Fibroblast of peridontal ligament (primary cell): ENCODE results near the gene GDAP2.

Experiments
- DNase-seq: peaks from one replicate; pipeline ENCODE4 v3.0.0-alpha.2; 2010; ENCODE audit errors: extremely low read depth

GDAP2 gene

DNA sequence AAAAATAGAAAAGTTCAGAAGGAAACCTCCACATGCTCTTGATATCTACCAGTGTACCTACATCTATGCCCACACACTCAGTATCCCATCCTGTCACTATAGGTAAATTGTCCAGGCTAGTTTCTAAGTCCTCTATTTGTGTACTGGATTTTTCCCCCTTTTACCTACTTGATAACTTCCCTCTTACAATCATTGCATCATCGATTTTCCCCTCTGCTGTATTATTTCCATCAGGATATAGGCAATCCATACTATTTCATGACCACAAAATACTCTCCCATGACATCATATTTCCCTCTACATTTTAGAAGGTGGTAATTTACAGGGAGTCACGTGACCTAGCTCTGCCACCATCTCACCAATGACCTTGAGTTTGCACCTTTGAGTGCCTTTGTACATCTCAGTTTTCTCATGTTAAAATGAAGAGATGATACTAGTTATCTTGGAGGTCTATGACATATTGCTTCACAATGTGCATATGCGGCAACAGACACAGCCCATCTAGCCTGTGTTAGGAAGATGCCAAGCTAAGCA is 88.2 kb downstream of the GDAP2 start:
- DNase-seq: no peak

DNA sequence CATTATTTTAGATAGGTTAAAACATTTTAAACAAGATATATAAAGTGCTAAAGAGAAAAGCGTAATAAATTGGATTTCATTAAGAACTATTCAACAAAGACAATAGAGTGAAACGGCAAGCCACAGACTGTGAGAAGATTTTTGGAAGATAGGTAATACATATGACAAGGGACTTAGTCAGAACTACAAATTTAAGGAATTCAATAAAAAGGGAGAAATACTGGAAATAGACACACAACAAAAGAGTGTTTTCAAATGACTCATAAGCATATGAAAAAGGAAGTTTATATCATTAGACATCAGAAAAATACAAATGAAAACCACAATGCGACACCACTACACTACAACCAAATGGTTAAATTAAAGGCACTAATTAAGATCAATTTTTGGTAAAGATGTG is 90.5 kb downstream of the GDAP2 start:
- peak; percentile 63 for DNase-seq

DNA sequence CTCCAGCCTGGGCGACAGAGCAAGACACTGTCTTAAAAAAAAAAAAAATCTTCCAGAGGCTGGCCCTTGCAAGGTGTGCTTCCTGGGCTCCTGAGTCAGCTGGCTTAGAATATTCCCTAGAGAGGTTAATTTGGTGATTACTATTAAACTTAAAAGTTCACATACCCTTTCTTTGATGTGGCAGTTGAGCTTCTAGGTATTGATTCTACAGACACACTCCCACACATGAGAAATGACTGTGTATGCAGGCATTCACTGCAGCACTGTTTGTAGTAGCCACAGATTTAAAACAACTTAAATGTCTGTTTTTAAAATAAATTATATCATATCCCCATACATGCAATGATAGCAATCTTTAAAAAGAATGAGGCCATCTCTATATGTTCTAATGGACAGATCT is 93.4 kb downstream of the GDAP2 start:
- no peak for DNase-seq

DNA sequence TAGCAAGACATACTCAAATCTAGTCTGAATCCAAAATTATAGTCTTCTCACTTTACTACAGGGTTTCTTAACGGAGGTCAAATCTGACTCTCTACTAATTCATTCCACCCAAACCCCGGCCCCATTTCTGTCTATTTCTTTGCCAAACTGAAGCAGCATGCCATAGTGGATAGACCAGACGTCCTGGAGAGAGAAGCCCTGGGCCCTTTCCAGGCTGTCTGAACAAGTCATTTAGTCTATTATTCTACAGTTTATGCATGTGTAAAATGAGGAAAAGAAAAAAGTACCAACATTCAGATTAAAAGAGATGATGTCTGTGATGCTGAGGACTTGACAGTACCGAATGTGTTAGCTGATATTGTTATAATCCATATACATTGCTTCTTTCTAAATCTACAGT is 95.0 kb downstream of the GDAP2 start:
- DNase-seq: no peak

DNA sequence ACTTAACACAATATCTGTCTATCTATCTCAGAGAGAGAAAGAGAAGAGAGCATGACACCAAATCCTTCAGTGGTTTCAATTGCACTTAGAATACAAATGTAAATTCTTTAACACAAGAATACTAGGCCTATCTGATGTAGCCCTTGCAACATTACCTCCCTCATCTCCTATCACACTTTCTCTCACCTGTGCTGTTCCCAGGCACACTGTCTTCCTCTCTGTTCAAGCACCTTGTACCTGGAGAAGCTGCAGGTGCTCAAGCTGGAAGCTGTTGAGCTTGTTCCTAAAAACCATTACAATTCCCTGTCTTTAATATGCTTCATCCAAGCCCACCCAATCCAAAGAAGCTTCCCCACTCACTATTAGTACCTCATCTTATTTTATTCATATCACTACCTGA is 97.0 kb downstream of the GDAP2 start:
- DNase-seq: no peak

DNA sequence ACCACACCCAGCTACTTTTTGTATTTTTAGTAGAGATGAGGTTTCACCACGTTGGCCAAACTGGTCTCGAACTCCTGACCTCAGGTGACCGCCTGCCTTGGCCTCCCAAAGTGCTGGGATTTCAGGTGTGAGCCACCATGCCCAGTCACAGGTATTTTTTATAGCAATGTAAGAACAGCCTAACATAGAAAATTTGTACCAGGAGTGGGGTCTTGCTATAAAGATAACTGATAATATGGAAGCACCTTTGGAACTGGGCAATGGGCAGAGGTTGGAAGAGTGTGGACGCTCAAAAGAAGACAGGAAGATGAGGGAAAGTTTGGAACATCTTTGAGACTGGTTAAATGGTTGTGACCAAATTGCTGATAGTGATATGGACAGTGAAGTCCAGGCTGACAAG is 99.2 kb downstream of the GDAP2 start:
- no peak for DNase-seq

DNA sequence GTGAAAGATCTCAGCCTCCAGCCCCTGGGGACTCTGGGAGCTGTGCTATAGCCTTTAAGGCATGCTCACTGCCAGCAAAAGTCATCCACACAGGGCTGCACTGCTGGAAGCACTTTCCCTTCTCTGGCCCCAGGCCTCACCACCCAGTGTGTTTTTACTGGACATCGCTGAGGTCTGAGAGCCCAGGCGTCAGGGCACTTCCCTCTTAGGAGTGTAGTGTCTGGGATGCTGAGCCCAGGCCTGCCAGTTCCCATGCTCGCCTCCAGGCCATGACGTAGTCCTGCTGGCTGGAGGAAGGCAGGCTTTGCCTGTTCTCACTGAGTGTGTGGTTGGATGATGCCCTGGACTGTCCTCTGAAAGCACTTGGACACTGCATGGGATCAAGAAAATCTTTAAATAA is 101.2 kb downstream of the GDAP2 start:
- DNase-seq: peak; percentile 76

DNA sequence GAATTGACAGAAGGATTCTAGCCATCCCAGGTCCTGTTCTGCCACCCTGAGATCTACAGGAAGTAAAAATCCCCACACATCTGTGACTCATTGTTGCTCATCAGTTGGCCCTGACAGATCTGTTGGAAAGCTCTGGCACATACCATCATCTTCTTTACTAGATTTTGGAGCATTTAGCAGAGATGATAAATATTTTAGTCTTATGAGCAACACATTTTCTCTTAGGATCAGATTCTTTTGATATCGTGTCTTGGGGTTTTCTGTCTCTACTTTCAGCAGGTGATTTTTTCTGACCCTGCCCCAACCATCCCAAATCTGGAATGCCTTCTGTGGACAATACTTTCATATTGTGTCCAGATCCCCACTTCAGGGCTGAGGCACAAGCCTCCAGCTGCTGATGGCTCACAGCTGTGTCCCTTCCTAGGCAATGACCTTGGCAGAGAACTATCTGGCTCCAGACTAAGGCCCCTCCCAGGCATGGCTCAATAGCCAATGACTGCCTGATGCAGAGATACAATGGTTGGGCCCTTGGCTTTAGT is 102.8 kb downstream of the GDAP2 start:
- peak; percentile 90 for DNase-seq

DNA sequence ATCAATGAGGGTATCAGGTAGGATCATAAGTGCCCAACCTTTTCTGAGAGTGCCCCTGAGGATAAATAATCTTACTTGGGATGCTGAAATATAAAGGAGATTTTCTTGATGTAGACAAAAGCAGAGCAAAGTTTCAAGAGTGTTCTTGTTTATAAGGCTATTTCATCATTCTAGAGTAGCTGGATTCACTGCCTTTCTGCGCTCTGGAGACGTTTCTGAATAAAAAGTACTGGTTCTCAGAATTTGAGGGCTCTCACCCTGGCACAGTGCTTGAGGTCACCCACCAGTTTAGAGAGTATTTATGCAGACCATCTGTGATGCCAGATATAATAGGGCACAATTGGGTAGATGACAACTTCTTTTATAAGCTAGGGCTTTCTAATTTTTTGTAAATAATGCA is 103.3 kb downstream of the GDAP2 start:
- peak; percentile 49 for DNase-seq

DNA sequence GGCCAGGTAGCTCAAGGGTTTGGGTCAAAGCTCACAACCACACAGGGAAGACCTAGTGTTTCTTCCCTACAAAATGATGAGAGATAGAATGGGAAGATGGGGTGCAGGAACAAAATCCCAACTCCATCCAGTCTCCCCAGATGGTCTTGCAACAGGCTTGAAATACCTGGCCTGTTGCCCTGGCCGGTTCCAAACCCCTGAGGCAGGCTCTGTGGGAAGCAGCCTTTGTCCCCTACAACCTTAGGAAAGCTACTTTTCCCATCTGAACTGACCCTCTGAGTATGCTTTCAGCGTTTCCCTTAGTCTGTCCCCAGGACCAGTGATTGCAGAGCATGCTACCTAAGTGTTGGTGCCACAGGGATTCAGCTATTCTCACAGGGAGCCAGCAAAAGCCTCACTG is 104.0 kb downstream of the GDAP2 start:
- DNase-seq: no peak

DNA sequence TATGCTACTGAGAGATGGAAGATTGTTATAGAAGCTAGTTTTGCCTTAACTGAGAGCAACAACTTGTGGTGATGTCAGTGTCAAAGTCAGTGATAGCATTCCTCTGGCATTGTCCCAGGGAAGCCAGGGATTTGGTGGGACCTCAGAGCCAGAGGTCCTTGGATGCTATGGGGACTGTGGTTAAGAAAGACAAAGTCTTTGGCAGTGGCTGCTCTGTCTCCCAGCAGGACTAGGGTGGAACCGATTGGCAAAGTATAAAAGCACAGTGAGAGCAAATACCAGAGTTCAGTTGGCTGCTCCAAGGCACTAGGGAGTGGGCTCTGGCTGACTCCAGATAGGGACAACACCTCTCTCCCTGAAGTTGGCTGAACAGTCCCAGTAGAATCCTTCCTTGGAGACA is 104.8 kb downstream of the GDAP2 start:
- DNase-seq: no peak

DNA sequence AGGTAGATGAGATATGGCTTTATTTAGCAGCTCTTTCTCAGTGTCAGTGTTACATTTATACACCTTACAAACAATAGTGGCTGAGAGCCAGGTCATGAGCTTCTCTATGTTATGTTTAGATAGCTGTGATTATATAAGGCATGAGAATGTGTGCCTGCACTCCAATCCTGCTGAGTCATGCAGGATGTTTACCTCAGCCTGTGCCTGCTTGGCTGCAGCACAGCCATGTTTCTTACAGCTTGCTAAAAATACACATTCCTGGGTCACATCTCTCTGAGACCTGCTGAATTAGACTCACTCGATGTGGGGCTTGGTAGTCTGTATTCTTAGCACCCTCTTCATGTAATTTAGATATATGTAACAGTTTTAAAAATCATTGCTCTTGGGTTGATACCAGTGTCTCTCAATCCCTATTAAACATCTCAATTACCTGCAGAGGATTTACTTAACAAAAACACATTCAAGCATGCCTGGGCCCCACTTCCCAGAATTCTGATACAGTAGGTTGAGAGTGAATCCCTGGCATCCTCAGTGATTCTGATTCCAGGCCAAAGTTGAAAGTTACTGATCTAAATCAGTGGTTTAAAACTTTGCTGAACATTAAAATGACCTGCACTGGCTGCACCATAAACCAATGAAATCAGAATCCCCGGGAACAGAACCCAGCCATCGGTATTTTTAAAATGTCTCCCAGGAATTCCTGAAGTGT is 107.5 kb downstream of the GDAP2 start:
- DNase-seq: peak; percentile 91

DNA sequence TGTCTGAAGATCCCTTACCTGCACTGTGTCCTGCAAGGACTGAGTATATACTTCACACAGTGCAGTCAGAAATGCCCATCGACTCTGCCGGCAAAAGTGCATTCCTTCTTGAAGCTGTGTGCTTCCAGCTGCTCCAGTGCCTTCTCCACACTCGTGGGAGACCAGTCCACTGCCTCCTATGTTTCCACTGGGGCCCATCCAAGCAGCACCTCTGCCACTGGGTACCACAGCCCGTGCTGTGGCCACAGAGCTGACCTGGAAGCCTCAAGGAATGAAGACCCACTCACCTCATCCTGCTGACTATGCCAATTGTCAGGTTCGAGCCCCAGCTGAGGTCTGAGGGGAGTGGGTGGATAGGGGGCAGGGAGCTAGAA is 108.1 kb downstream of the GDAP2 start:
- DNase-seq: no peak

DNA sequence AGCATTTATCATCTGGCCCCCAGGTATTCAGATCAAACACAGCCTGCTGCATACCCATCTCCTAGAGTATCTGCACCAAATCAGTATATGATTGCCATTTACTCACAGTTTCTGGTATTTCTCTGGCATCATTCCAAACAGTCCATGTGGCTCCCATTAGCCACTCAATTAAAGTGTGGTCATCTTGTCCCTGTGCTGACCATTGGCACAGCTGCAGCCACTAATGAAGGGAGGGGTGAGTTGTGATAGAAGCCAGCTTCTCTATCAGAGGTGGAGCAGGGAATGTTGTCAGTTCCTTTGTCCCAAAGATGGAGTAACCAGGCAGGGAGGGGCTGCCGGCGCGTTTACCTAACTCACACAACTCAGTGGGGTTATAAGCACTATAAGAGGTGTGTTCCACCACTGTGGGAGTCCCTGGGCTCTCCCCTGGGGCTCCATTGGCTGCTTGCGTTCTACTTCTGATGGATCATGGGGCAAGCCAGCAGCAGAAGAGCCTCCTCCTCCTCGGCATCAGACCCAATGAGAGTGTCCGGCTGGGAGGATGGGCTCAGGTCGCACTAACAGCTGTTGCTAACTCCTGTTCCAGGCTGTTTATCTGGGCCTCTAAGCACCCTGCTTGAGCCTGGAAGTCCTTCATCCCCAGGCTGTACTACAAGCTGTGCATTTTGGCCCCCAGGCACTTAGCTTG is 108.6 kb downstream of the GDAP2 start:
- no peak for DNase-seq

DNA sequence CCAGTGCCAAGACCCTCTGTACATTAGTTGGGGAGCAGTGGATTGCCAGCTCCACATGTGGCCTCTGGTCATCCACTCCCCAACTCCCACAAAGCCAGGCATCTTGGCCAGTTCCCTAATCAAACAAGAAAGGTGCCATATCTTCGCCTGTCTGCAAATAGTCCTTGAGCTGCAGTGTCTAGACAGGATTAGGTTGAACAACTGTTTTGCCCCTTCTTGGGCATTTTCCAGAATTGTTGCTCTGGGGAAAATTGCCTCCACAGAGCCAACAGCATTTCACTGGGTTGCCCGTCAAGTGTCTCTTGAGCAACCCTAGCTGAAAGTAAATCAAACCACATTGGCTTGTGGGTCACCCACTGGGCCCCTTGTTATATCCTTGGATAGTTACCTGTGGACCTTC is 109.3 kb downstream of the GDAP2 start:
- no peak for DNase-seq

DNA sequence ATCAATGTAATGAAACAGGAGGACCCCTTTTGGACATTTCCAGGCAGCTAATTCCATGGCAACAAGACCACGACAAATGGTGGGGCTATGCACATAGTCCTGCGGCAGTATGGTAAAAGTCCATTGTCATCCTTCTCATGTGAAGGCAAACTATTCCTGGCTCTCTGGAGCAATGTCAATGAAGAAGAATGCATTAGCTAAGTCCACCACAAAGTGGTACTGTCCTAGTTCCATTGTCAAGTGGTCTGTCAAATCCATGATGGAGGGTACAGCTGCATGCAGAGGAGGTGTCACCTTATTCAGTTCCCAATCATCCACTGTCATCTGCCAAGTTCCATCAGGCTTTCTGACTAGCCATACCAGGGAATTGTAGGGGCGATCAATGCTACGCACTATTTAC is 110.1 kb downstream of the GDAP2 start:
- no peak for DNase-seq

DNA sequence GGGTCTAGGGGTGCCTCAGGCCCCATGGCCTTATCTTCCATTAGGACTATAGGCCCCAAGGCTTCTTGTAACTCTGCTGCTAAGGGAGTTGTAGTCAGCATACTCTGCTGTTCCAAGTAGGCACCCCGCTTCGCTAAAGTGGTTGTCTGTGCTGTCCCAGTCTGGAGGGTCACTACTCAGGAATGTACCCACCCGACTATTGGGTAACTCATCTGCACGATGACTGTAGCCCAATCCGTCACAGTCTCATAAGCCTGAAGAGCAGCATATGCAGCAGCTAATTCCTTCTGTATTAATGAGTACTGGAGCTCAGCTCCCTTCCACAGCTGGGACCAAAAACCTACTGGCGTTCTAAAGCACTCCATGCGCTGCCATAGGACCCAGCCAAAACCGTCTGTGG is 111.0 kb downstream of the GDAP2 start:
- no peak for DNase-seq

DNA sequence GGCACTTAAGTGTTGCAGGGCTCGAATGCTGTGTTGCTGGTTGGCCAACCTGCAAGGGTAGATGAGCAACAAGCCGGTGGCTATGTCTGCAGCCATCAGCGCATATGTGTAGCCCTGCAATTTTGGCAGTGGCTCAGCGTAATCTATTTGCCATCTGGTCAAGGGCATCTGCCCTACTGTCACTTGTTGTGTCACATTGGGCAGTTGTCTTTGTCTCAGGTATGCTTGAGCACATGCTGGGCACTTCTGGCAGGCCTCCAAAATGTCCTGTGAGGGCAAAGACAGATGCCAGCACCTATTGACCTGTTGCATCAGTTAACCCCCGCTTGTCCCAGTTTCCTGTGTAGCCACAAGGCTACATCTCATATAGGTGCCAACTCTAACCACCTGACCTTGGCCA is 111.8 kb downstream of the GDAP2 start:
- DNase-seq: no peak

DNA sequence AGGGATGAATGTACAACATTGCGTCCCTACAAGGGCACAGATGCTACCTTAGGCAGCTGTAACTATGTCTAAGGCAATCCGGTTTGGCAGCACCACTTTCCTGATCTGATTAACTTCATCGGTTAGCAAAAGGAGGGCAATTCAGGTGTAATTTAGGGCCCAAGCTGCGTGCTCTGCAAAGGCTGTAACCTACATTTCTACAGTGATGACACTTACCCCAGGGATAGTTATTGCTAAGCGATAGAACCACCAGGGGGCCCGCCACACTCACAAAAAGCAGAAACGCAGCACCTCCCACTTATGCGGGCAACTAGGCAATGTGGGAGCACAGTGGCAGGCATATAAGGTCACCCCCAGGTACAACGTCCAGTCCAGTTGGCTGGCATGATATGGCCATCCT is 113.5 kb downstream of the GDAP2 start:
- no peak for DNase-seq

DNA sequence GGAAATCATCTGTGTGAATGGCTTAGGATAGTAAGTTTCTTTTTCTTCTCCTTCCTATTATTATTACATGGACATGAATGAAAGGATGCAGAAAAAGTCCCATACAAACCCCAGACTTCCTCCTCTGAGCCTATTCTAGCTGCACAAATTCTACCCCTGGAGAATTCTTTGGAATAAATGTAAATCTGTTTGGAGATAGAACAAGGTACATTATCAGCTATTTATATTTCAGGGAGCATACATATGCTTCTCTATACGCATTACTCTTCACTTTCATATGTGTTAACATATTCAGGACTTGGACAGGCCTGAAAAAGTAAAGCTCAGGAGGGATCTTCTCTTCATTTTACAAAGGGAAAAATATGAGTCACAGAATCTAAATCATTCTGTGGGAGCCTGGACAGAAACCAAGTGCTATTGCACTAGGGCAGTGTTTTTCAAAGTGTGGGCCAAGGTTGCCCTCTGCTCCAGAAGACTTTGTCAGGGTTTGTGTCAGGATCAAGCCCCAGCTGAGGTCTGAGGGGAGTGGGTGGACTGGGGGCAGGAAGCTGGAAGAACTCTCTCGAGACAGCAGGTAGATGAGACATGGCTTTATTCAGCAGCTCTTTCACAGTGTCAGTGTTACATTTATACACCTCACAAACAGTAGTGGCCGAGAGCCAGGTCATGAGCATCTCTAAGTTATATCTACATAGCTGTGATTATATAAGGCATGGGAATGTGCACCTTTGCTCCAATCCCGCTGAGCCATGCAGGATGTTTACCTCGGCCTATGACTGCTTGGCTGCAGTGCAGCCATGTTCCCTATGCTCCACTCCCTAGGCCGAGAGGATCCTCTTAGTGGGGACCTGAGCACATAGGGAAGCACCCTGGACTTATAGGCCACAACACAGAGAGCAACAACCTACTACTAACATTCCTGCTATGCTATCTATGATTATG is 114.3 kb downstream of the GDAP2 start:
- peak; percentile 41 for DNase-seq
